GM12872 (cell line): ENCODE results near the gene DBF4.

Source experiments
- CTCF ChIP-seq: IDR thresholded peaks from 3 replicates; pipeline ENCODE4 v1.5.1; 2011; ENCODE audit warnings: low read depth, mild to moderate bottlenecking, low read length, moderate library complexity; ENCODE audit not compliant: insufficient read depth

The DBF4 gene

GRCh38 chr7:87933953-87934698 is 57.8 kb downstream of the DBF4 start, which contains the start of gene ADAM22:
Gene ADAM22 (plus strand): TSS chr7:87934251. CDS start chr7:87934466, 215 bp downstream.
- peak; percentile 12; the same call in 1 of the 3 replicates for TF ChIP-seq CTCF

GRCh38 chr7:87934699-87935383 is 58.5 kb downstream of the DBF4 start:
- TF ChIP-seq CTCF, result no peak

GRCh38 chr7:87935384-87935706 is 59.1 kb downstream of the DBF4 start:
- no peak for TF ChIP-seq CTCF

- no peak for TF ChIP-seq CTCF
Measured at GRCh38 chr7:87941138-87941537, 64.8 kb downstream of the DBF4 start.

- no peak for TF ChIP-seq CTCF
Measured at GRCh38 chr7:87944547-87944946, 68.3 kb downstream of the DBF4 start.

- no peak for TF ChIP-seq CTCF
Measured at GRCh38 chr7:87948371-87948770, 72.1 kb downstream of the DBF4 start.
